Stimulated activated CD4-positive, alpha-beta T cell treated with anti-CD3 and anti-CD28 coated beads, TNF-alpha, amount 100 ng/mL, for 48 hours (primary cell): Measurements from ENCODE around the gene GMDS.
"Not testable (repeated sequence)": the region's sequence is repeated elsewhere in the genome, so short reads cannot be mapped to it uniquely, and the experiment has no call there.

Experiments used
- DNase-seq, 3 donors: peaks; one replicate each; pipeline ENCODE4 v3.0.0-alpha.2; 2020; ENCODE audit warnings: low read depth in 3 of 3

The GMDS gene

DNA sequence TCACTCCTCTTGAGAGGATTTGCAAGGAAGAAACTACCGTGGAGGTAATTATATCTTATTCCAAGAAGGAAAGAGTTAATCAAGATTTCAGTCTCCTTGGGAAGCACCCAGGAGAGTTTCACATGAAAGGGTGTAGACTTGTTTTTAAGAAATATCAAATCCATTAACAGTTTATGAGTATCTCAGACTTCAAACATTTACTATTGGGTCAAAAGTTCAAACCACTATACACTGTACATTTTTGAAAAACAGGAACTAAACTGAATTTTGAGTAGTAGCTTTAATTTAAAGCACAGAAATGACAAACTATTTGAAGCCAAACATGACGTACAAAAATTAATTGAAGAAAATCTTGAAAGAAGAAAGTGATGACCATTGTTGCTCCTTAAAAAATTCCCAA lies 471.7 kb downstream of the GMDS start:
- no peak for DNase-seq

DNA sequence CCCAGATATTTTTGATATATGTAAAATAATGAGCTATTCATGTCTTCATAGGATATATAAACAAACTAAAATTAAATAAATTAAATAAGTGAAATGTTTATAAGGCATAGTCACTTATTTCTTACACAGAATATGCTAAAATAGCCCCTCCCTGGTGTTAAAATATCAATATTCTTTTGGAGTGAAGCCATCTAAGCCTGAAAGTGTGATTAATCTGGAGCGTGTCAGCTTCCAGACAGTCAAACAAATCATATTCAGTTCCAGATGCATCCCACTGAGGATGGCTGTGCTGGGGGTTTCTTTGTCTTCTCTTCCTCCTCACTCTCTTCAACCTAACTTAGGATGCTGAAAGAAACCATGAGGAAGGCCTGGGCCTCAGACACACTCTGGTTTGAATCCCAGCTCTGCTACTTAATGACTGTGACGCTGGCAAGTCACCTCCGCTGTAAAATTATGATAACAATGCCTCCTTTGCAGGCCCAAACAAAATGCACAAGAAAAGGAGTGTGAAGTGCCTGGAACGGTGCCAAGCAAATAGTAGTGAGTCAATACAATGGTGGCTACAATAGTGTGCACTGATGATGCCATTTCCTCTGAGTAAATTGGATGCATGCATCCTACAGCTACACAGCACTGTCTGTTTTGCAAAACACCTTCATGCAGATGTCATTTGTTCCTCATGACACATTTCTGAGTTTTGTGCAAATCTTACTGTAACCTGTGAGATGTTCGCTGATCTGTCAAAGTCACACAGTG lies 474.3 kb downstream of the GMDS start:
- peak; percentile 11 to 43 (median 12) for DNase-seq

DNA sequence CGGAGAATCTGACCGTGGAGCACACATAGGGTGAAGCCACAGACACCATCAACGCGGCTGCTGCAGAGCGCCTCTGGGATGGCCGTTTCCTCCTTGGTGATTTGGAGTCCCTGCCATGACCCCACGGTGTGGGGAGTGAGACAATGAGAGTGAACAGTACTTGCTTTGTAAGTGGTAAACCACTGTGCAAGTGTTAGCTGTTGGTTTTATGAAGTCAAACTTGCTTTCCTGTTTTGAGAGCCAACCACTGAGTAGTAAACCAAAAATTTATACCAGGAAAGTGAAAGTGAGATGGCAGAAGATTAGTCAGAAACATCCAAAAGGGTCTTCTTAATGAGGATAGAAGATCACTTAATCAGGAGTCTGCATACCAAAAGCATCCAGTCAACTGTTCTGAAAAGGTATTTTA lies 475.0 kb downstream of the GMDS start:
- DNase-seq = peak in 2 of 3 donors; percentile 4

DNA sequence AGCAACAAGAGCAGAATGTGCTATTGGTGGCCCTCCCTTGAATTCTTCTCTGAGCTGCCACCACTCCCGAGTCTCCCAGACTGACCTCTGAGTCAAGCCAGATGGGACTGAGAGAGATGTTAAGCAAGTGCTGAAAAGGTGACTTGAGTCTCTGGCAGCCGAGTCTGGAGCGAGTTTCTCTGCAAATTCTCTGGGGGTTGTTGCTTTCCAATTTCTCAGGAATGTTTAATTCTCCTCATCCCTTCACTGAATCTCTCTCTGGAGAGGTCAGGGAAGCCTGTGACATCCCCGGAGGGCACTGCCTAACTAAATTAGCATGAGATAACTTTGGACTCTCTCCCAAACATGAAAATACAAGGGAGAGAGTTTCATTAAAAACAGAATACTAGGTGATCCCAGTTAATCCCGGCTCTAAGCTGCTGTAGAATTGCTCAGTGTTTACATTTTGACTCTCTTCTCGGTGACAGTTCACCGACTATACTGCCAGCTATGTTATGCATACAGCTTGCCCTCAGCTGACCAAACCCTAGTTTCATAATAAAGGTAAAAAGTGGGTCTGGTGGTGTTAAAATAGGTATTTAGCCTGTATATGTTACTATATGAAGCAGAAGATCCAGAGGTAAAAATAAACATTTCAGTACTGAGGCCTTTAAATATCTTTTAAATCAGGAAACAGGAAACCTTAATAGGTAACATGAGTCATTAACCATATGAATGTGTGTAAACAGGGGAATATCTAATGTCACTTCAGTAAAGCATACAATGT lies 477.7 kb downstream of the GMDS start:
- no peak for DNase-seq

DNA sequence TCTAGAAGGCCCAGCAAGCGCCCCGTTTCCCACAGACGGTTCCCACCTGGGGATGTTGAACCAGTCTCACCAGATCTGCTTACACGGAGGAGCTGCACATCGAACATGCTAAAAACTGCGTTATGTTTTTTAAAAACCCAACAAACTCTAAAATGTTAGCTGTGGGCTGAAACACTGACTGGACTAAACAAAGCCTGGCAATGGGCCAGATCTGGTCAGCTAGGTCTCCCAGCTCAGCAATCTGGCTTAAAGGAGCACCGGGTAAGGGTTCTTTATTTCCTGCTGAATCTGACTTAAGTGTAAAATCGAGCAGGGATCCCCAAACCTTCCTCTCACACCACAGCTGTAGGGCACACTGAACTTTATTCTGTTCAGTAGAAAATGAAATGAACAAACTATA lies 478.8 kb downstream of the GMDS start:
- DNase-seq = no peak

DNA sequence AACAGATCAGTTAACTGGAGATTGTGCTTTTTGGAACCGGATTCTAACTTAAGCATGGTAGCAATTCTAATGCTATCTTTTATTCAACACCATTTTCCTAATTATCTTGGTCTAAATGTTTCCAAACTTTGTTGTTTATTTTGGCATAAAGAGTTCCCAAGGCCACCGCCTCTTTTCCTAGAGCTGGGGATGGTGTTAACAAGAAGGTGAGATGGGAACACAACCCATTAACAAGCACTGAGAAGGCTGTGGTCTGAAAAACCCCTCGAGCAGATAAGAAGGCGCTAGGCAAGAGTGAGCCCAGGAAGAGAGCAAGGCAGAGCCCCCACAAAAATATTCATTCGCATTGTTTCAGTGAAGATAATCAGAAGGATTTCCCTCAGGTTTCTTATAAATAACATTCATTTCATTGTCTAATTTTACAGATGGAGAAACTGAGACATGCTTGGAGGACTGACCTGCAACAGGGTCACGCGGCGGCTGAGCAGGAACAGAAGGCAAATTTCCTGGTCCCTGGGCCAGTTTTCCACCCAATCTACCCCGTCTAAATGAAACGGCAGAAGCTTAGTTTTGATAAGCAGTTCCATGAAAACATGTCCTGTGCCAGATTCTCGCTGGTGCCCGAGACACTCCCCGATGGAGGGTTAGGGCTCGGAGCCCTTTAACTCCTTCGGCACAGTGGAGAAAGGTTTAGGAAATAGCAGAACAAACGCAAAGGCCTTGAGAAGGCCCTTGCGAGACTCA lies 480.1 kb downstream of the GMDS start:
- DNase-seq = no peak

DNA sequence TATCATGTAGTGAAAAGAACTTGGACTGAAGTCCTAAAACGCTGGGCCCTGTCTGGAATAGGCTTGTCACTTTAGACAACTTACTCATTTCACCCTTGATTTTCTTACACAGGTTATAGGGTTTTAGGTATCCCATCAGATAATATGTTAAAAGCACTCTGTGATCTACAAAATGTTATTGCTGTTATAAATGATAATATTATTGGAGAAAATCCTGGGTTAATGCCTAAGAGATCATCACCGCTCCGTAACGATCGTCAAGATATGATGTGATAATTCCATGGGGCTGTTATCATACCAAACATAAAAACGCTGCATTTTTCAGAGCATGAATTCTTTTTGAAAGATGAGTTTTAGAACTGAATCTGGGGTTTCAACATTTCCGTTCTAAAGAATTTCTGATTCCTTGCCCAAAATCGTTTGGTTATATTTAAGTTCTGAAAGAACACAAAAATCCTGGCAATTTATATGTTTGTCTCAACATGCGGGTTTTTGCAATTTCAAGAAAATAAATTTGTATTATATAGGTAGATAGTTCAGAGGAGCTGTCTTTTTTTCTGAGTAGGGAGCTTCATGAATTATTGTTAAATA lies 480.9 kb downstream of the GMDS start:
- no peak for DNase-seq

DNA sequence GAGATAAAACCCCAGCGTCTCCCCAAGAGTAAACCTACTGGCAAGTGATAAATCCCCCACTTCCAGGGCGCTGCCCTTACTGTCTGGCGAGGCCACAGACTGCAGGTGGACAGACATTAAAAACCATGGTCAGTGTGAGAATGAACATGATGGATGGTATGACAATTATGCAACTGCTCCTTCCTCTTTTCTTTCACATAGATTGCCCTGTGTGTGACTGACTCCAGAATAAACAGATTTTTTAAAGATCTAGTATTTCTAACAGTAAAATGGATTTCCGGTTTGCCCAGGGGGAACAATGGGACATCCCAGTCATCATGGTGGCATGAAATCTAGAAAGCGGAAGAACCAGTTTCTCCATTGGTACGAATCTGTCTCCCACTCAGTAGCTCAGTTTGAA lies 482.0 kb downstream of the GMDS start:
- no peak for DNase-seq

DNA sequence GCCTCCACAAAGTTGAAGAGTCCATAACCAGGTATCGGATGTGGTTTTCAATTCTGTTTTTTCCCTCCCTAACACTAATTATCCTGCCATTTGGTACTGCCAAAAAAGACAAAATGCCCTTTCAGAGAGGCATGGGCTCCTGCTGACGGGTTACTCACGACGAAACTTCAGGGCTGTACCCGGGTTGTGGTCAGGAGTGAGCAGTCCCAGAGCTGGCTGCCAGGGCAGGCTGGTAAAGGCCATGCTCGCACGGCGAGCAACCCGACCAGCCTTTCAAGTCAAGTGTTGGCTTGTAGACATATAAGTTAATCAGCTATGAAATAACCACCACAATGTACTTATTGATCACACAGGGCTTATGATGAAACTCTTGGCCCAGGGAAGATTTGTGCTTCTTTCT lies 483.2 kb downstream of the GMDS start:
- DNase-seq = no peak

DNA sequence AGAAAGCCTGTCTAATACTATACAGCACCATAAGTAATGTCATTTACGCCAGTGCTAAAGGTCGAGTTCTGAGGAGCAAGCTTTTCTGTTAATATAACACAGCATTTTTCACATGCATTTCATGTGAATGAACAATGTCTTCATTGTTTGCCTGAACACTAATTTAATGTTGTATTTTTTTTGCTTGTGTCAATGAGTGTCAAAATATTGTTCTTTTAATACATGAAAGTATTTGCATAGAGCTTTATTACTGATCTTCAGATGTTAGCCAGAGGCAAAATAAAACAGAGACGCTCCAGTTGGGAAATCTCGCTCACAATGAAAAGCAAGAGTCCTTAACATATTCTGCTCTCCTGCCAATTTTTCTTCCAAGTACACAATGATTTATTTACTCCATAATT lies 483.9 kb downstream of the GMDS start:
- no peak for DNase-seq

DNA sequence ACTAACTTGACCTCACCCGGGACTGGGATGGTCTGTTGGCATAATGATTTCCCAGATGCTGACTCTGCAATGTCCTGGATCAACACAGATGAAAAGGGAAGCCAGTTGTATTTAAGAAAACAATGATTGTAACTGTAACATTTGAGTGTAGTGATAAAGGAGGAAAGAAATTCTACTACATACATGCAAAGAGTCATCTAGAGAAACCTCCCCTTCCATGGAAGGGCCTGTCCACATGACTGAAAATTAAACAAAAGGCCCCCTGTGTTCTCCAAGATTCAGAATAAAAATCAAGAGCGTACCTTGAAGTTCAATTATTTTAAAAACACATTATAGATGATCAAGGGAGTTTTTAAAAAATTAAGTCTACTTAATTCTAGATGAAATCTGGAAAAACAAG lies 484.5 kb downstream of the GMDS start:
- DNase-seq = no peak

DNA sequence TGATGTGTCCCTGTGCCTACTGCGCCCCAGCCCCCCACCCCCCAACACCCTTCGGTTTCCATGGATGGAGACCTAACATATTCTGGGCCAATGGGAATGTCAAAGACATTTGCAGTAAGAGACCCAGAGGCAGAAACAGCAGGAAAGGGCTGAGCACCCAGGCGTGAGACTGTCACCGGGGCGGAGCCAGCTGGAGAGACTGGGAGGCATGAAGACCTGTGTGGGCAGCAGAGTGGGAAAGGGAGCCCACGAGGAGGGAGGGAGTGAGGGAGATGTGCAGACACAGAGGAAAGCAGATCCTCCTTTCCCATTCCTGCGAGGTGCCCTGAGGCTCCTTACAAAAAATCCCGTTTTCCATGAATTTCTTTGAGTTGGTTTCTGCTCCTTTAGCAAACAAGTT lies 485.5 kb downstream of the GMDS start:
- no peak for DNase-seq

DNA sequence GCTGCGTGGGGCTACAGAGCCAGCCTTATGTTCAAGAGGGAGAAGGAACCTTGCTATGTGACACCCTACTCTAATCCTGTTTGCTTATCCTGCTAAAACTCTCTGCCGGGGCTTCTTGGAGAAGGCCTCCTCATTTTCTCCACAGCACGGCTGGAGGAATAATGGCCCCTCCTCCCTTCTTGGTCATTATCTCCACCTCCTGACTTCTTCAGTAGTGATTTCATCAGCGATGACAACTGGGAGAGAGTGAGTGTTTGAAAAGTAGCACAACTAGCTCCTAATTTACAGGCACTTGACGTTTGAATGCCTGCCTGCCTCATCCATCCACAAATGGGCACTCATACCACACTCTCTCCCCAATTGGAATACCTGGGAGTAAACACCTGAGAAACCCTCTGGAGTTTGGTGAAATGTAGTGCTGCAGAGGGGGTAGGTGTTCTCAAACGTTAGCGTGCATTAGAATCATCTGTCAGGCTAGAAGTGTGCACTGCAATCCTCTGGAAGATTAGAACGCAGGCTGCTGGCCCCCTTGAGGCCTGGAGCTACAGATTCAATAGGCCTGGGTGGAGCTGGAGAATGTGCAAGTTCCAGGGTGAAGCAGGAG lies 487.2 kb downstream of the GMDS start:
- no peak for DNase-seq

DNA sequence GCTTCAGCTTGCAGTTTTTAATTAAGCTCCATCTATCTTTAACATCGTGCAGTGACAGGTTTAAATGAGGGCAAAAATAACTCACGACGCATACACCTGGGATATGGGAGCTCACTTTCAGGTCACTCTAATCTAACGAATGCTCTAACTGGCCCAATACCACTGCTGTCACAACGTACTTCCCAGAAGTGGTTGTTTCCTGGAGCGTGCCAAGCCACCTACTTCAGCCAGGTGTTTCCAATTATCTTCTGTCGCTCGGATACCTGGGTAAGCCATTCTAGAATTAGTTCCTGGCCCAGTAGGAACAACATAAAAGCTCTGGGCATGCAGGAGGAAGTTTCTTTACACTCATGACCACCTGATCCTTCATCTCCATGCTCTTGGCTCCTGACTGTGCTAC lies 488.3 kb downstream of the GMDS start:
- no peak for DNase-seq

DNA sequence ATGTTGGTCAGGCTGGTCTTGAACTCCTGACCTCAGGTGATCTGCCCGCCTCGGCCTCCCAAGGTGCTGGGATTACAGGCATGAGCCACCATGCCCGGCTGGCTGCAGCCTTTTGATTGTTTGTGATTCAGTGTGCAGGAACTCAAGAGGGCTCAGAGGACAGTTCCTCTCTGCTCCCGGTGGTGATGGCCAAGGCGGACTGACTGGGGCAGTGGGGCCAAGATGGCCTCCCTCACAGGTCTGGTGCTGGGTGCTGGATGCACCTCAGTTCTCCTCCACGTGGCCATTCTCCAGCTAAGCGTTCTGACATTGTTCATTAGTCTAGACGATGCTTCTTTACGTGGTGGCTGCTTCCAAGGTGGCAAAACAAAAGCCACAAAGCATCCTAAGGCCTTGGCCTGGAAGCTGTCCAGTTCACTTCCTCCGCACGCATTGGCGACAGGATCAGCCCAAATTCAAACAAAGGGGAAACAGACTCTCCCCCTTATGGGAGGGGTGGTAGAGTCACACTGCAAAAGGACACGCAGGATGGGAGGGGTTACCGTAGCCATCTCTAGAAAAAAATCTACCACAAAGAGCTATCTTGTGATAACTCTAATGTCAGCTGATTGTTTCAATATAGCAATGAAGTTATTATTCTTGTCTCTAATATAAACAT lies 488.8 kb downstream of the GMDS start:
- DNase-seq = no peak

DNA sequence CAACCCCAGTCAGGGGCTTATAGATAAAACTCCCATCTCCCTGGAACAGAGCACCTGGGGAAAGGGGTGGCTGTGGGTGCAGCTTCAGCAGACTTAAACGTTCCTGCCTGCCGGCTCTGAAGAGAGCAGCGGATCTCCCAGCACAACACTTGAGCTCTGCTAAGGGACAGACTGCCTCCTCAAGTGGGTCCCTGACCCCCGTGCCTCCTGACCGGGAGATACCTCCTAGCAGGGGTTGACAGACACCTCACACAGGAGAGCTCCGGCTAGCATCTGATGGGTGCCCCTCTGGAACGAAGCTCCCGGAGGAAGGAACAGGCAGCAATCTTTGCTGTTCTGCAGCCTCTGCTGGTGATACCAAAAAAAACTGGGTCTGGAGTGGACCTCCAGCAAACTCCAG lies 494.3 kb downstream of the GMDS start:
- not testable (repeated sequence) for DNase-seq

DNA sequence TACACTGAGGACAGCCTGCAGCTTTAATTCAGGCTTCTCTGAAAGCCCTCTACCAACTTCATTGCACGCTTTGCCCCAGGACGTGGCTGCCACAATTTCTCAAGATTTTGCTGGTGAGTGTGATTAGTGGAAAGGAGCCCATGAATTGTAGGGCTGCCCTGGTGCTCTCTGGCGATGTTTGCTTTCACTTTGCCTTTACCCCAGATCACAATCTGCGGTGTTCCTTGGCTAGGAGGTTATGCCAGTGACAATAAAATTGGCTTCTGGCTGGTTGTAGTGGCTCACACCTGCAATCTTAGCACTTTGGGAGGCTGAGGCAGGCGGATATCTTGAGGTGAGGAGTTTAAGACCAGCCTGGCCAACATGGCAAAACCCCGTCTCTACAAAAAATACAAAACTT lies 496.4 kb downstream of the GMDS start:
- no peak for DNase-seq

DNA sequence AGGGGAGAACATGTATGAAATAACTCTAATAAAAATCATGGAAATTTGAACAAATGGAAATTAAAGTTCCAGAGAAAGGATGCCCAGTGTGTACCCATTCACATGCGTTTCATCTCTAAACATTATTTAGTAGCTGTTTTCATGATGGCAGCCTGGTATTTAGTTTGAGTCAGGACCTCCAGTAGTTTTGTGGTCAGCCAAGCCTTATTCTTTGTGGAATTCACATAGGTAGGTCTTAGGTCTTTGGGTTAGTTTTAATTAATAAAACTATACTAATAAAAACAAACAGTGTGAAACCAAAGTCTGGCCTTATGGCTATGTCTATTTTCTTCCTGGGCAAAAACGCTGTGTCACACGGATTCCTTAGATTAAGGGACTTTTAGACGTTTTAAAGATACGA lies 497.9 kb downstream of the GMDS start:
- DNase-seq = no peak

DNA sequence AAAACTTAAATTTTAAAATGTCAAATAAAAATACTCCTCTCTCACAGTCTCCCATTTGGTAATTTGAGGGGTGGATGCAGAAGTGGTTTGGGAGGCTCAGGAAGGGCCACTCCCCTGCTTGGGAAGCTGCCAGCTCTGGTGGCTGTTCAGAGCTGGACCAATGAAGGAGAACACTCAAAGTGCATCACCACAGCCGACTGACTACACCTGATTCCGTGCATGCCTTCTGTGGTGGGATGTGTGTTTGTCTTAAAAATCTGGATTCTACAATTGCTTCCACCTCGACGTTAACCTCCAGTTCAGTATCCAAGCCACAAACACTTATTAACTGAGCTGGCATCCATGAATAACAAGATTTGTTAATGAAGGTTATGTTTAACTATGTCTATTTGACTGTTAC lies 498.4 kb downstream of the GMDS start:
- no peak for DNase-seq

DNA sequence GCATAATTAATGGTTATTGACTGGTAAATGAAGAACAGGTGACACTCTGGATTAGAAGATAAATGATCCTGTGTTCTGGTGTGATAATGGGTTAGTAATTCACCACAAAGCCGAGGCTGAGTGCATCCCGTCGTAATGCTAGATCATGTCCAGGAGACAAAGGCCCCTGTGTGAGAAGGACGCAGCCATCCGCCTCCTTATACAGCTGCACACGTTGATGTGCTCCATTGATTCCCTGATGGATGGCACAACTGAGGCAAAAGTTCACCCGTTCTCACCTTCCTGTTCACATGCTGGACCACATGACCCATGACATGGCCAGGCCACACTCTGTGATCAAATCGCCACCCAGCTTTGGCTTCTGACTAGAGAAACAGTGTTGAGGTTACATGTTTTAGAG lies 499.6 kb downstream of the GMDS start:
- DNase-seq = no peak

DNA sequence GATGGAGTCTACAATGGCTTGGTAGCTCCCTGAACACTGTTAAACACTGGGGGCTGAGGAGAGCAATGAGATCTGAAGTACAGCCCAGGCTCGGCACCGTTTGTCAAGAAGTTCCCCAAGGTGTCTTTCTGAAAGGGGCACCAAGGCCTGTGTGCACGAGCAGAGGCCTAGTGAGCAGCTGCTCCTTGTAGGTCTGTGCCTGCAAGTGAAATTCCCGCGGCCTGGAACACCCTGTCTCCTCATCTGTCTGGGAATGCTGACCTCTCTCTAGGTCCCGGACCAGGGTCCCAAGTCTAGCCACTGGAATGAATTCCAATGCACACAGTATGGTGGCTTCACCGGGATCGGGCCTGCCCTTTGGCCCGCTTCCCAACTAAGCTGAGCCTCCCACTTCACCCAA lies 500.9 kb downstream of the GMDS start:
- DNase-seq = no peak
